ENCODE data around the gene ADO.

GRCh38 chr10:62852961-62853702 is 48.6 kb downstream of the ADO start:
- no peak for TF ChIP-seq CTCF (IDR thresholded peaks at IDR 0.05 in 4 of 5, conservative IDR thresholded peaks at IDR 0.05 in 1 of 5)
- no peak for TF ChIP-seq POLR2A (IDR thresholded peaks at IDR 0.05)
